Stimulated activated CD4-positive, alpha-beta T cell treated with anti-CD3 and anti-CD28 coated beads, Interleukin-15, amount 100 ng/mL, for 24 hours (primary cell): ENCODE measurements around the gene OR5B2.
"Not testable (repeated sequence)": the region's sequence is repeated elsewhere in the genome, so short reads cannot be mapped to it uniquely, and the experiment has no call there.

Source experiments
- DNase-seq: peaks from one replicate; pipeline ENCODE4 v3.0.0-alpha.2; 2020

Gene OR5B2

GRCh38 chr11:58428021-58428420 lies at the start of gene OR5B2:
Gene OR5B2, minus strand, starts transcription at chr11:58428121. Its CDS starts 4,860 bp downstream, at chr11:58423261.
- DNase-seq, result no peak

- no peak for DNase-seq
Observed at GRCh38 chr11:58471892-58472291, 44.0 kb upstream of the OR5B2 start.

DNA sequence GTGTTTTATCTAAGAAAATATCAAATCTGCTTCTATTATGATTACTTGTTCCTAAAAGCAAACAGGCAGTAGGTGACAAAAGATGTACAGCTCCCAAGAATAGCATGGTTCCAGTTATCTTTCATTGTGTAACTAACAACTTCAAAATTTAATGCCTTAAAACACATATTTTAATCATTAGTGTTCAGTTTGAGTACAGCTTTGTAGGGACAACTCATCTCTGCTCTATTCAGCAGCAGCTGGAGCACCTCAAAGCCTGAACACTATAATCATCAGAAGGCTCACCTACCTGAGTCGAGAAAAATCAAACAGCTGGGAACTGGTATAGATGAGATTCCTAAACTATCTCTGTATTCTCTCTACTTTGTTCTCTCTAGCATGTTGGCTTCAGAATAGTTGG lies 38.4 kb upstream of the OR5B2 start:
- no peak for DNase-seq

- DNase-seq, result no peak
Observed at GRCh38 chr11:58465690-58466089, 37.8 kb upstream of the OR5B2 start.

DNA sequence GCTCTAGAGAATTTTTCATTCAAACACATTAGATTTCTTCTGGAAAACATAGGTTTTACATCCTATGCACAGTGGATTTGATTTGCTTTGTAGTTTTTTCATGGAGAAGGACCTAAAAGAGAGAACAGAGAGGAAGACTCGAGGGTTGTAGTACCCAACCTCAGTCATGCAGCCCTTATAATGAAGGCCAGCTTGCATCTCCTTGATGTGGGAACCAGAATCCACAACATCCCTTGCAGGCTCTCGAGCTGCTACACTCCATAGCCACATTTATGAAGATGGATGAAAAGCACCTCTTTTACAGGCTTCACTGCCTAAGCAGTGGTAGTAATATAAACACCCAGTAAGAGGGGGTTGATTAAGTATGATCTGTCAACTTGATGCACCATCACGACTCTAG lies 23.7 kb upstream of the OR5B2 start:
- DNase-seq, result no peak

- no peak for DNase-seq
Observed at GRCh38 chr11:58446294-58446693, 18.4 kb upstream of the OR5B2 start.

DNA sequence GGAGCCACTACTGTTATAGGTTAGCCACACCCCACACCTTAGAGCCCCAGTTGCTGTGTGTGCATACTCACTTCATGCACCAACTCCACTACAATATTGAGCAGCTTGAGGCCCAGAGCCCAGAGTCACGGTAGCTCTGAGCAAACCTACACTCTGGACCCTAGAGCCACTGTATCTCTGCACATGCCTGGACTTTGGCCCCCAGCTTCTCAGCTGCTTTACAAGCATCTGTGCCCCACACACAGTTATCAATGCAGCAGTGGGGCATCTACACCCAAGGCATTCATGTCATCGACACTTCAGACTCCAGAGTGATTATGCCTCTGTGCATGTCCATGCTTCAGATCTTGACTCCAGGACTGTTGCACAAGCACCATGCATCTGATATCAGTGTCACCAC lies 16.4 kb upstream of the OR5B2 start:
- DNase-seq, result no peak

GRCh38 chr11:58442136-58442535 lies 14.2 kb upstream of the OR5B2 start, which contains the start of gene OR5B12:
Gene OR5B12, minus strand, starts transcription at chr11:58442236. Its CDS starts 2,085 bp downstream, at chr11:58440151.
- DNase-seq, result no peak

DNA sequence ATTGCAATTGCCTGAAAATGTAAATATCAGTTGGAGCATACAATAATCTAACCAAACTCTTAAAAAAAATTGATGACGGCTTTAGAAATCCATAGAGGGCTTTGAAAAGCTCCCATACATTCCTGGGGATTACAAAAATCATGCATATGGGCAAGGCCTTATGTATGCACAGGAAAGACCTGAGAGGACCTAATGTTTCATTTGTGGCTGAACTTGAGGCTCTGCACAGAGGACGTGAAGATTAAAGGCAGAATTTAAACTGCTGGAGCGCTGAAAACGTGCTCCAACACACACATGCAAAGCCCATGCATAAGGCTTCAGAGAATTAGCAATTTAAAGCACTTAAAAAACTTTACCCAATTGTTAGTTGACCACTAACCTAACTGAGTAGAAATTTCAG lies 10.6 kb upstream of the OR5B2 start:
- no peak for DNase-seq

DNA sequence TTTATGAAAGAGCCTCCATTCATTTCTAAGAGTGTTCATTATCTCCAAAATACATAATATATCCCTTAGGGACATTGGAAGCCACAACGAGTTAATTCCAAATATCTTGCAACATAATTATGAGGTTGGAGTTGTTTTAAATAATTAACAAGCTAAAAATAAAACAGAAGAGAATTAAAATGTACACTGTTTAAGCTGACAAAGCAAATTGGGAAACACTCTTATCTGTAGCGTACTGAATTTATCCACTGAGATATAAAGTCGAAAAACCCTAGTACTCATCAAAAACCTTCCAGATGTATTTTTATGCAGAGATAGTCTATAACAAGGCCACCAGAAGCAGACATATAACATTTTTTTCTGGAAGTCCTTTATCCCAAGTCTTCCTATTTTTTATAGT lies 6.3 kb upstream of the OR5B2 start:
- no peak for DNase-seq

DNA sequence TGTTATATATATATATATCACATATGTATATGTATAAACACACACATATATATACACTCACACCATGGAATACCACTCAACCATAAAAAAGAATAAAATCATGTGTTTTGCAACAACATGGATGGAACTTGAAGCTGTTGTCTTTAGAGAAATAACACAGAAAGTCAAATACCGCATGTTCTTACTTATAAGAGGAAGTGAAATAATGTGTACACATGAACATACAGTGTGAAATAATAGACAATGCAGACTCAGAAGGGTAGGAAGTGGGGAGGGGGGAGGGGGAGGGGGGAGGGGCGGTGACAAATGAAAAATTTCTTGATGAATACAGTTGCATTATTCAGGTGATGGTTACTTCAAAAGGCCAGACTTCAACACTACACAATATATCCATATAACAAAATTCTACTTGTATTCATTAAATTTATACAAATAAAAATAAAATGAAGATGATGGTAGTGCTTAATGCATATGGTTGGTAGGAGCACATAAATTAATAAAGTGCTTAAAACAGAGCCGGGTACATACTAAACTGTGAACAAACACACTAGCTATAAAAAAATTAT lies 5.8 kb upstream of the OR5B2 start:
- DNase-seq, result no peak

- DNase-seq, result no peak
Observed at GRCh38 chr11:58429273-58429672, 1.4 kb upstream of the OR5B2 start.

DNA sequence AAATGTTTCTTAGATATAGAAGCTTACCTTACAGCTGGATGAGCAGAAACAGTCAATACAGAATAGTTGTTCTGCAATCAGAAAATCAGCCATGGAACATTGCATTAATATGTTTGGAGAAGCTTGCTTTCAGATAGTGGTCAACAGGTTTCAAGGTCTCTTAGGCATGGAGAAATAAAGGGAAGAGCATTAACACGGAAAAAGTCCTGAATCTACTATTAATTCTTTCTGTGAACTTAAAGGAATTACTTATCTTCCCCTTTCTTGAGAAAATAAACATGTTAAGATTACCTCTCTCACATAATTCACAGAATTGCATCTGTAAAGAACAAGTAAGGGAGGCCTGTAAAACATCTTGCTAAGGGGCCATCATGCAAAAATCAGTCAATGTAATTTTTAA lies 21.1 kb downstream of the OR5B2 start, which contains the start of gene OR5B3:
Gene OR5B3, minus strand, starts transcription at position 101 of the 400 bp plus-strand sequence. CDS start 3,465 bp downstream, outside the sequence.
- no peak for DNase-seq

DNA sequence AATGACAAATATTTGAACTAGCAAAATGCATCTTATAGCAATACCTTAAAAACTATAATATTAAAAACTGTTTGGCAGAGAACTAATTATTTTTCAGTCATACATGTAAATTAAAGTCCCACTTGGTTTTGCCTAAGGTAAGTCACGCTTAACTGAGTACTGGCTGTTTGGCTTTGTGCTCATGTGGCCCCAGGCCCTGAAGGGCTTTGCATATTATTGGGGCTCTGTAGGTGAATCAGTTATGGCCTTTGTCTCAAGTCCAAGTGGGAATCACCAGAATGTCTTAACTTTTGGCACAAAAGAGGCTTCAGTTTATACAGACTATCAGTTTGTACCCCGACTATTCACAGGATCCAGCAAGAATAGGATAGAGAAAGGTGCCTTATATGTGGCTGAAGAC lies 28.3 kb downstream of the OR5B2 start:
- not testable (repeated sequence) for DNase-seq

DNA sequence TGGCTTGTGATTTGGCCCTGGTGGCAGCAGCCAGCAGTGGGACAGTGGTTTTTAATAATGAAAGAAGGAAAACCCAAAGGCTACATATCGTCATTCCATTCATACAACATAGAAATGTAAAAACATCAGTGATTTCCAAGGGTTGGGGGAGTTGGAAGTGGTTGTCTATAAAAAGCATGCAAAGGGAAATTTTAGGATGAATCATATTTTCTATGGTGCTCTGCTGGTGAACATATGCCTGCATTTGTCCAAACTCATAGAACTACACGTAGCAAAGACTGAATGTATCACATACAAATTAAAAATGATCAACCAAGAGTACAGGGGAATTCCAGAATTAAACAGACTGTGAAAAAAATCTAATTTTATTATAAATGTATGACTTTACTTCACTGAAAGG lies 32.3 kb downstream of the OR5B2 start:
- DNase-seq, result no peak

DNA sequence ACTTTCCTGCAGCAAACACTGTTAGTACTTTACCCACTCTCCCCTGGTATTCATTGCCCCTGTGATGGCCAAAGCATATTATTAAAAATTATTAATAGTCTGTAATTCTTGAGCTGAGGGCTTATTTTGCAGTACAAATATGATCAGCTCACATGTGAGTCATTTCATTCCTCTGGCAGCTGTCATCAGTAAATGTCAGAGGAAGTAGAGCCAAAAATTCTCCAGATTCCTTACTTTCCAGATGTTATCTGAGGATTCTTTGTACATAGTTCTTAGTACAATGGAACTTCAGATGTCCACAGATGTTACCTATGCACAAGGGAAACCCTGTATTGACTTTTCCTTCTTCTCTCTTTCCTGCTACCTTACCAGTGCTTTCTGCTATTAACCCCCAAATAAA lies 33.7 kb downstream of the OR5B2 start:
- no peak for DNase-seq

DNA sequence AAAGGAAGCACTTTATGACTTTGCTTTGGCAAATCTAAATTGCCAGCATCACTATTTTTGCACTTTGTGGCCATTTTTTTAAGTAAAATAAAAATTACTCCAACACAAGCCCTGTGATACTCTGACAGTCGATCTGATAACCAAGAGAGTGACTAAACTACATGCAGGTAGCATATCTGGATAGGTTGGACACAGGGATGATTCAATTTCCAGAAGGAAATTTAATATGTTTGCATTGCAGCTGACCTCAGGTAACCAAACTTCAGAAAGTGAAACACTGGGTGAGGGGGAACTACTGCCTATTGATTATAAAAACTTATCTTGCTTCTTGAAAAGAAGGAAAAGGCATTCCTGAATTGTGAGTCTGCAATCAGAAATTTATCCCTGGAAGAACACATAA lies 35.2 kb downstream of the OR5B2 start:
- no peak for DNase-seq

- DNase-seq, result no peak
Observed at GRCh38 chr11:58391879-58392278, 36.0 kb downstream of the OR5B2 start.

GRCh38 chr11:58390551-58391063 lies 37.3 kb downstream of the OR5B2 start:
- no peak for DNase-seq
